Endothelial cell of umbilical vein (primary cell): ENCODE measurements around the gene CDC42. TPM values are rescaled to one million over a fixed set of nuclear protein-coding genes. Genes with fewer than 3 reads are reported as not detected.

Experiments
- BruUV-seq: library from RNA; stranded (reverse); fragments of 400-500 nt; replicated peaks from 2 replicates; lab custom pipeline; 2021; lab: Mats Ljungman, UMichigan
- CTCF ChIA-PET: fragments of 300-600, 350-600 bp; sonication (Branson Sonifier 250); formaldehyde crosslinking; loops from one replicate; lab custom pipeline; 2021; ENCODE audit warnings: antibody characterized with exemption, inconsistent platforms; lab: Charles Lee
- POLR2A ChIA-PET: fragments of 300-600, 350-600 bp; sonication (Branson Sonifier 250); formaldehyde crosslinking; loops from one replicate; lab custom pipeline; 2021; ENCODE audit warnings: antibody characterized with exemption, inconsistent platforms; lab: Charles Lee
- DNase-seq: peaks from one replicate; pipeline ENCODE4 v3.0.0-alpha.2; 2011; ENCODE audit warnings: low read depth, low spot score
- FAIRE-seq: peaks from 2 replicates; lab custom pipeline; 2011; peaks lifted over from hg19 to GRCh38; lab: Jason Lieb, UNC
- H2AFZ ChIP-seq: 2 replicates; pipeline ENCODE4 v1.6.0; 2012; ENCODE audit warnings: low read depth, low read length, control low read depth, inconsistent platforms
- H3K27ac ChIP-seq: 2 replicates; pipeline ENCODE4 v1.5.1; 2011; ENCODE audit warnings: low read depth, mild to moderate bottlenecking, control low read depth, low read length, moderate library complexity; ENCODE audit not compliant: insufficient read depth
- H3K27me3 ChIP-seq, 2 experiments: 2 replicates each; pipeline versions ENCODE4 v1.6.0 to v1.6.1; 2011; ENCODE audit warnings: low read length in 2 of 2, mixed read lengths in 1 of 2; ENCODE audit not compliant: control insufficient read depth in 2 of 2, insufficient read depth in 2 of 2
- H3K36me3 ChIP-seq, 2 experiments: 2 replicates in 1 of 2; 3 replicates in 1 of 2; pipeline ENCODE4 v1.5.1; 2011; ENCODE audit warnings: low read length in 2 of 2, mild to moderate bottlenecking in 1 of 2, moderate library complexity in 1 of 2; ENCODE audit not compliant: control insufficient read depth in 2 of 2, insufficient read depth in 2 of 2; ENCODE audit errors: extremely low read depth in 1 of 2
- H3K4me1 ChIP-seq: 3 replicates; pipeline ENCODE4 v1.5.1; 2011; ENCODE audit warnings: mild to moderate bottlenecking, low read length; ENCODE audit not compliant: control insufficient read depth, insufficient read depth; ENCODE audit errors: extremely low read depth
- H3K4me2 ChIP-seq: 2 replicates; pipeline ENCODE4 v1.6.1; 2011; ENCODE audit warnings: low read length, control low read depth, mixed read lengths; ENCODE audit not compliant: insufficient read depth
- H3K4me3 ChIP-seq, 3 experiments: fragments of 200-600 bp in 1 of 3; sonication (generic), shearing (Covaris generic) in 1 of 3; replicated peaks in 1 of 3; 2 replicates each; pipeline ENCODE4 v1.5.1; 2011 to 2016; ENCODE audit warnings: control low read depth in 3 of 3, low read length in 3 of 3, mild to moderate bottlenecking in 2 of 3, inconsistent platforms in 1 of 3, low read depth in 1 of 3, moderate library complexity in 1 of 3; ENCODE audit not compliant: insufficient read depth in 1 of 3
- H3K79me2 ChIP-seq: 2 replicates; pipeline ENCODE4 v1.6.0; 2012; ENCODE audit warnings: low read length, inconsistent platforms; ENCODE audit not compliant: control insufficient read depth, insufficient read depth
- H3K9ac ChIP-seq: replicated peaks from 2 replicates; pipeline ENCODE3; 2011; ENCODE audit warnings: low read length, control low read depth; ENCODE audit not compliant: insufficient read depth; ENCODE audit errors: extremely low read depth
- H3K9me1 ChIP-seq: replicated peaks from 3 replicates; pipeline ENCODE4 v1.6.0; 2011; ENCODE audit warnings: mild to moderate bottlenecking, low read length; ENCODE audit not compliant: control insufficient read depth, insufficient read depth; ENCODE audit errors: extremely low read depth
- H3K9me3 ChIP-seq: replicated peaks from 2 replicates; pipeline ENCODE4 v1.5.1; 2012; ENCODE audit warnings: low read length, inconsistent platforms; ENCODE audit not compliant: control insufficient read depth, insufficient read depth
- H4K20me1 ChIP-seq: replicated peaks from 2 replicates; pipeline ENCODE3; 2011; ENCODE audit warnings: mild to moderate bottlenecking, low read length; ENCODE audit not compliant: control insufficient read depth, insufficient read depth; ENCODE audit errors: extremely low read depth
- CTCF ChIP-seq, 2 donors: IDR thresholded peaks; 1 replicate in 1 of 2; 2 replicates in 1 of 2; pipeline ENCODE4 v1.5.1; 2011; ENCODE audit warnings: low read length in 2 of 2, mild to moderate bottlenecking in 2 of 2, moderate library complexity in 2 of 2, control low read depth in 1 of 2, inconsistent platforms in 1 of 2, low read depth in 1 of 2; ENCODE audit not compliant: insufficient read depth in 1 of 2; ENCODE audit errors: extremely low read depth in 1 of 2
- EZH2 ChIP-seq: IDR thresholded peaks from 2 replicates; pipeline ENCODE4 v1.6.1; 2012; ENCODE audit warnings: borderline replicate concordance, low read depth, mild to moderate bottlenecking, moderate library complexity, low read length, inconsistent platforms; ENCODE audit not compliant: severe bottlenecking
- FOS ChIP-seq: IDR thresholded peaks from 2 replicates; pipeline ENCODE4 v1.6.1; 2011; ENCODE audit warnings: mild to moderate bottlenecking, low read length, moderate library complexity, borderline replicate concordance; ENCODE audit not compliant: insufficient read depth
- GATA2 ChIP-seq: IDR thresholded peaks from 2 replicates; pipeline ENCODE4 v1.7.0; 2011; ENCODE audit warnings: low read depth, mild to moderate bottlenecking, moderate library complexity, mixed read lengths, low read length; ENCODE audit not compliant: insufficient read length, insufficient read depth
- JUN ChIP-seq: IDR thresholded peaks from 2 replicates; pipeline ENCODE4 v1.6.1; 2011; ENCODE audit warnings: borderline replicate concordance, low read depth; ENCODE audit not compliant: insufficient read length, insufficient read depth
- MAX ChIP-seq: IDR thresholded peaks from 2 replicates; pipeline ENCODE4 v1.6.1; 2011; ENCODE audit not compliant: insufficient read depth, insufficient read length
- MYC ChIP-seq: IDR thresholded peaks from one replicate; pipeline ENCODE4 v1.6.1; 2011; ENCODE audit warnings: mild to moderate bottlenecking, low read depth, low read length
- POLR2A ChIP-seq: IDR thresholded peaks from 2 replicates; pipeline ENCODE4 v1.6.1; 2012; ENCODE audit warnings: low read depth, mild to moderate bottlenecking, control low read depth, low read length
- POLR2AphosphoS5 ChIP-seq: IDR thresholded peaks from 2 replicates; pipeline ENCODE4 v1.6.1; 2012; ENCODE audit warnings: low read depth, mild to moderate bottlenecking, control low read depth, low read length, moderate library complexity; ENCODE audit not compliant: insufficient read depth
- dilution Hi-C: fragments of 300-500 bp; cut with MboI; formaldehyde crosslinking; loops from one replicate; pipeline ENCODE4 v1.15.0; 2019; ENCODE audit warnings: low sequenced_read_pairs; ENCODE audit not compliant: extremely low pct_ligation_motif_present
- intact Hi-C: fragments of 100-400 bp; cut with micrococcal nuclease; formaldehyde crosslinking; loops from one replicate; pipeline ENCODE4 v1.10.0; 2022
- polyA plus RNA-seq, 4 experiments: library from polyadenylated mRNA; depleted of rRNA in 3 of 4; stranded (reverse) in 3 of 4; unstranded in 1 of 4; fragments of >200 nt; gene quantifications; 2 replicates each; pipeline versions ENCODE4 v1.2.1 to v1.2.3, GENCODE V29; 2011 to 2012; ENCODE audit warnings: missing spikeins in 1 of 4
- total RNA-seq: library from RNA; stranded (reverse); gene quantifications from 2 replicates; pipeline ENCODE4 v1.2.3, GENCODE V29; 2021

CDC42 gene
- total and polyA plus RNA-seq, 2 donors (not counting 3 experiments of a cell fraction or from before 2014, with no cell fraction given) = 199 to 381 TPM

DNA sequence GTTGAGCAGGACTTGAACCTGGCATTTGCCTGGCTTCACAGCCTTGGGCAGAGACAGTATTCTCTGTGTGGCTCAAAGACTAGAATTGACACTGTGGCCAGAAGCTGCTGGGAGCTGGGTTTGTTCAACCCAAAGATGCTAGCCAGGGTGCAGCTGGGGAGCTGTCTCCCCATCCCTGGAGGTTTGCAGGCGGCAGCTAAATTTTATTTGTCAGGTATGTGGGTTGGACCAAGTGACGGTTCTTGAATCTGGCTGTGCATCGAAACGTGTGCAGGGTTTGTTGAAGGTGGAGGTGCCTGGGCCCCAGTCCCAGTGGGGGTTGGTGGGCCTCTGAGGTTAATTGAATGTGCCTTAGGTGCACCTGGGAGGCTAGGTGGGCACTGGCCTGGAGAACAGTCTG is 78.6 kb downstream of the CDC42 start:
- dilution Hi-C loops (no loop called here), intact Hi-C loops (no loop called here)
- no peak overlapping the region for H2AFZ ChIP-seq
- no TSS peak for BruUV-seq
- H3K79me2 ChIP-seq = no peaks in the 10 kb centered on the region
- TF ChIP-seq POLR2A = no peak
- TF ChIP-seq FOS = no peak
- no peak for TF ChIP-seq POLR2AphosphoS5
- no peak for TF ChIP-seq JUN
- no peak for TF ChIP-seq MYC
- no peak for TF ChIP-seq CTCF (IDR thresholded peaks at IDR 0.05; ENCODE audit: extremely low read depth in 1 of 2, insufficient read depth in 1 of 2, low read depth in 1 of 2, low read length in 2 of 2)
- no peak for TF ChIP-seq GATA2
- no peak for TF ChIP-seq EZH2
- no peak for TF ChIP-seq MAX
- no peak overlapping the region for H3K4me2 ChIP-seq
- H3K9me1 ChIP-seq = no peaks in the 10 kb centered on the region
- no peaks in the 10 kb centered on the region for H3K27me3 ChIP-seq
- peaks cover 13% of the 10 kb centered on the region for H3K4me1 ChIP-seq
- ChIA-PET CTCF (interaction anchor here (1.0 to 5.2 kb wide), 9 partner anchors 8 to 285 kb away, joined by 4 to 54 read pairs (median 15); partner anchors contain the start of gene WNT4), POLR2A (no interaction called here)
- H3K36me3 ChIP-seq = no peaks in the 10 kb centered on the region
- no peaks in the 10 kb centered on the region for H3K9me3 ChIP-seq
- FAIRE-seq (no peak), DNase-seq (no peak)
- H3K27ac ChIP-seq = no peak overlapping the region
- H3K4me3 ChIP-seq = no peak overlapping the region
- H3K9ac ChIP-seq = no peak overlapping the region
- no peaks in the 10 kb centered on the region for H4K20me1 ChIP-seq
